IPS-20b (cell line): ENCODE measurements around the gene FBXL20.

Experiments used
- H3K27ac ChIP-seq: one replicate; pipeline ENCODE4 v1.5.1; 2013; ENCODE audit warnings: low read length
- H3K27me3 ChIP-seq: 2 replicates; pipeline ENCODE4 v1.6.1; 2013; ENCODE audit warnings: mild to moderate bottlenecking, low read length, inconsistent platforms; ENCODE audit not compliant: insufficient read depth
- H3K36me3 ChIP-seq: 2 replicates; pipeline ENCODE4 v1.6.1; 2013; ENCODE audit warnings: low read depth, mild to moderate bottlenecking, inconsistent platforms, low read length, moderate library complexity; ENCODE audit not compliant: insufficient read depth
- H3K4me1 ChIP-seq: 2 replicates; pipeline ENCODE4 v1.6.1; 2013; ENCODE audit warnings: mild to moderate bottlenecking, control low read depth, inconsistent platforms, low read length, moderate library complexity; ENCODE audit not compliant: insufficient read depth
- H3K4me3 ChIP-seq: 2 replicates; pipeline ENCODE4 v1.5.1; 2013; ENCODE audit warnings: mild to moderate bottlenecking, low read length, inconsistent platforms
- H3K9ac ChIP-seq: 2 replicates; pipeline ENCODE4 v1.6.1; 2013; ENCODE audit warnings: low read depth, mild to moderate bottlenecking, inconsistent platforms, low read length, moderate library complexity
- H3K9me3 ChIP-seq: 2 replicates; pipeline ENCODE4 v1.6.1; 2013; ENCODE audit warnings: mild to moderate bottlenecking, low read depth, low read length, inconsistent platforms; ENCODE audit not compliant: insufficient read depth

FBXL20 gene

GRCh38 chr17:39204245-39204644 lies 197.2 kb downstream of the FBXL20 start:
- Histone ChIP-seq H3K4me3 (no peak overlapping the region), H3K4me1 (peaks cover 14% of the 10 kb centered on the region; the same call in 1 of the 2 replicates), H3K27me3 (peaks cover 8% of the 10 kb centered on the region; the same call in 1 of the 2 replicates), H3K36me3 (peaks cover 49% of the 10 kb centered on the region), H3K9me3 (no peaks in the 10 kb centered on the region), H3K27ac (no peak overlapping the region), H3K9ac (no peak overlapping the region)
